GM12878 (cell line): ENCODE data around the gene ZNF57. TPM values are rescaled to one million over a fixed set of nuclear protein-coding genes. Genes with fewer than 3 reads are reported as not detected.

Source experiments
- ATF2 ChIP-seq: IDR thresholded peaks from 2 replicates; pipeline ENCODE4 v1.6.1; 2012; ENCODE audit warnings: low read length, inconsistent platforms
- ATF7 ChIP-seq: fragments of 450-650 bp; IDR thresholded peaks from 2 replicates; pipeline ENCODE4 v1.6.1; 2016; ENCODE audit warnings: low read depth, mild to moderate bottlenecking
- CEBPB ChIP-seq, 2 experiments: fragments of 150-350 bp in 1 of 2; IDR thresholded peaks; 2 replicates each; pipeline ENCODE4 v1.6.1; 2012 to 2014; ENCODE audit warnings: low read depth in 2 of 2, low read length in 2 of 2, borderline replicate concordance in 1 of 2, inconsistent platforms in 1 of 2
- E2F8 ChIP-seq: fragments of 450-650 bp; IDR thresholded peaks from 2 replicates; pipeline ENCODE4 v1.6.1; 2018; ENCODE audit warnings: mild to moderate bottlenecking, low read depth, moderate library complexity; ENCODE audit not compliant: partially characterized antibody
- E4F1 ChIP-seq: fragments of 450-650 bp; IDR thresholded peaks from 2 replicates; pipeline ENCODE4 v1.6.1; 2018; ENCODE audit warnings: borderline replicate concordance, mild to moderate bottlenecking; ENCODE audit not compliant: partially characterized antibody
- HCFC1 ChIP-seq: fragments of 150-350 bp; IDR thresholded peaks from 2 replicates; pipeline ENCODE4 v1.6.1; 2014; ENCODE audit warnings: low read length
- IKZF2 ChIP-seq, 2 experiments: fragments of 450-650 bp; IDR thresholded peaks; 2 replicates each; pipeline ENCODE4 v1.6.1; 2017; ENCODE audit warnings: mild to moderate bottlenecking in 2 of 2, moderate library complexity in 2 of 2
- NFYA ChIP-seq: IDR thresholded peaks from 2 replicates; pipeline ENCODE4 v1.6.1; 2011; ENCODE audit warnings: low read depth, mild to moderate bottlenecking, low read length, improper control_type of control experiment, borderline replicate concordance
- NR2F1 ChIP-seq: fragments of 450-650 bp; conservative IDR thresholded peaks from 2 replicates; pipeline ENCODE4 v1.6.1; 2017; ENCODE audit warnings: mild to moderate bottlenecking
- POU2F2 ChIP-seq: IDR thresholded peaks from 3 replicates; pipeline ENCODE4 v1.6.1; 2011; ENCODE audit warnings: low read depth, mild to moderate bottlenecking, low read length, borderline replicate concordance
- PRDM15 ChIP-seq: fragments of 450-650 bp; formaldehyde crosslinking; IDR thresholded peaks from 2 replicates; pipeline ENCODE4 v1.4.0; 2020; ENCODE audit warnings: mild to moderate bottlenecking, moderate library complexity
- RELA ChIP-seq: fragments of 450-650 bp; IDR thresholded peaks from 2 replicates; pipeline ENCODE4 v1.8.0; 2014; ENCODE audit warnings: borderline replicate concordance; ENCODE audit not compliant: partially characterized antibody
- SMARCA5 ChIP-seq: fragments of 450-650 bp; IDR thresholded peaks from 2 replicates; pipeline ENCODE4 v1.6.1; 2017; ENCODE audit warnings: mild to moderate bottlenecking
- TARDBP ChIP-seq: IDR thresholded peaks from 2 replicates; pipeline ENCODE4 v1.6.1; 2016; ENCODE audit warnings: borderline replicate concordance
- polyA plus RNA-seq, 11 experiments: library from polyadenylated mRNA; depleted of rRNA in 4 of 11; unstranded in 6 of 11; stranded (reverse) in 5 of 11; fragments of >200 nt; fragmentation: Nextera tagmentation in 4 of 11; fragmentation: Illumina TruSeq in 1 of 11; extraction: Ambion mirVana in 4 of 11; extraction: Trizol in 1 of 11; gene quantifications; 1 replicate in 1 of 11; 2 replicates in 10 of 11; pipeline versions ENCODE4 v1.2.1 to v1.2.3, GENCODE V29; 2011 to 2016; ENCODE audit warnings: inconsistent platforms in 2 of 11, missing spikeins in 2 of 11, low read depth in 1 of 11
- total RNA-seq, 4 experiments: library from RNA; depleted of rRNA in 3 of 4; stranded (reverse); fragments of >200 nt in 3 of 4; fragmentation: Illumina TruSeq in 1 of 4; extraction: Trizol in 1 of 4; gene quantifications; 2 replicates each; pipeline versions ENCODE4 v1.2.1 to v1.2.3, GENCODE V29; 2013 to 2021
- TF ChIP-seq, protein P1 (sequence below): IDR thresholded peaks from 2 replicates; pipeline ENCODE4 v1.6.1; 2011; ENCODE audit warnings: borderline replicate concordance, low read depth, mild to moderate bottlenecking, moderate library complexity, low read length; ENCODE audit not compliant: insufficient read depth, poor library complexity, severe bottlenecking

Gene ZNF57
- total and polyA plus RNA-seq, 10 of the 15 experiments (the other 5 are each of a cell fraction or from before 2014, with no cell fraction given), result 2.7 to 8.9 (median 5.8) TPM

- TF ChIP-seq PRDM15 (CRISPR knock-in tag) (peak; percentile 90), CEBPB (IDR thresholded peaks at IDR 0.05; ENCODE audit: borderline replicate concordance in 1 of 2, low read depth in 2 of 2, low read length in 2 of 2) (no peak), HCFC1 (no peak), POU2F2 (peak; percentile 44; the same call in 1 of the 3 replicates), TARDBP (no peak), E4F1 (no peak), E2F8 (peak; percentile 50), RELA (peak; percentile 40), SMARCA5 (peak; percentile 40; the same call in 1 of the 2 replicates), NR2F1 (peak; percentile 45; the same call in 1 of the 2 replicates), ATF2 (peak; percentile 99), IKZF2 (IDR thresholded peaks at IDR 0.05) (peak; percentile 63 to 81; a peak in 3 of 4 replicates), ATF7 (peak; percentile 100), NFYA (no peak)
- TF ChIP-seq, protein P1, sequence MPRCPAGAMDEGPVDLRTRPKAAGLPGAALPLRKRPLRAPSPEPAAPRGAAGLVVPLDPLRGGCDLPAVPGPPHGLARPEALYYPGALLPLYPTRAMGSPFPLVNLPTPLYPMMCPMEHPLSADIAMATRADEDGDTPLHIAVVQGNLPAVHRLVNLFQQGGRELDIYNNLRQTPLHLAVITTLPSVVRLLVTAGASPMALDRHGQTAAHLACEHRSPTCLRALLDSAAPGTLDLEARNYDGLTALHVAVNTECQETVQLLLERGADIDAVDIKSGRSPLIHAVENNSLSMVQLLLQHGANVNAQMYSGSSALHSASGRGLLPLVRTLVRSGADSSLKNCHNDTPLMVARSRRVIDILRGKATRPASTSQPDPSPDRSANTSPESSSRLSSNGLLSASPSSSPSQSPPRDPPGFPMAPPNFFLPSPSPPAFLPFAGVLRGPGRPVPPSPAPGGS, result no peak
Observed at GRCh38 chr19:2962018-2962670, 61.4 kb downstream of the ZNF57 start (continued).
